ENCODE measurements around the gene LHFPL3. TPM values are rescaled to one million over a fixed set of nuclear protein-coding genes. Genes with fewer than 3 reads are reported as not detected.

LHFPL3 gene
- total RNA-seq, 2 donors from 2014 or later, result not detected

DNA sequence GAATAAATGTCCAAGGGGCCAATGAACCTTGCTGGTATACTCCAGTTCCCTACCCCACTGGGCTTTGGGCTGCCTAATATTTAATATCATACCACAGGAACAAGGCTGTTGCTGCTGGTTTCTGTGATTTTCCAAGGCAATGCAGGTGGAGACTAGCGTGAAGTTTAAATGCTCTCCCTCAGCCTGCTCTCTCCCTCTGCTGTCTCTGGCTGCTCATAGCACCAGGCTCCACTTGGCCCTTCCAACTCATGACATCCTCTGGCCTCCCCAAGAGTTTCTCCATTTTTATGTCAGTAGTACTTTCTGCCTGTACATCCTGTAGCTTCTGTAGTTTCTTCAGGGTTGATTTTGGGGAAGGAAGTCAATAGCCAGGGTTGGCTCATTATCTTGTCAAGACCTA lies 103.5 kb downstream of the LHFPL3 start:
- H3K36me3 Mint-ChIP-seq, result no peaks in the 10 kb centered on the region
- no peak overlapping the region for H3K27ac Mint-ChIP-seq
- DNase-seq (ENCODE audit: low spot score in 2 of 2) (no peak), ATAC-seq (no peak)
- peaks cover 0 to 3% of the 10 kb centered on the region in 2 donors for H3K9me3 Mint-ChIP-seq

DNA sequence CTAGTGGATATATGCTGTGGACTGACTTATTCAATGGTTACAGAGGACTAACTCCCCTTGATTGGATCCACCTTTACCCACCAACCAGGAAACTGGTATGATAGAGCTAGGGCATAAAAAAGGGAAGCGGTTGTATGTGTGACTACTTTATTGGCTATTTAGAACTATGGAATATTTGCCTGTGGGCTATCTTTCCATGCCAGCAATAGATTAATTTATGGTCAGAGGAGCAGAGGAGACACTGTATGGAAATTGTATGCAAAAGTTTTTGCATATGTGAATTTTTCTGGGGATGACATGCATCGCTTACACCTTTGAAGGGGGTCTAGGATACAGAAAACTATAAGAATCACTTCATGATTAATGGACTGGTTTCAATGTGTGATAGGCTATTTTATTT lies 105.7 kb downstream of the LHFPL3 start:
- DNase-seq (ENCODE audit: low spot score in 2 of 2) (no peak), ATAC-seq (no peak)
- H3K9me3 Mint-ChIP-seq, result peaks cover 0 to 3% of the 10 kb centered on the region in 2 donors
- no peaks in the 10 kb centered on the region for H3K36me3 Mint-ChIP-seq
- no peak overlapping the region for H3K27ac Mint-ChIP-seq

DNA sequence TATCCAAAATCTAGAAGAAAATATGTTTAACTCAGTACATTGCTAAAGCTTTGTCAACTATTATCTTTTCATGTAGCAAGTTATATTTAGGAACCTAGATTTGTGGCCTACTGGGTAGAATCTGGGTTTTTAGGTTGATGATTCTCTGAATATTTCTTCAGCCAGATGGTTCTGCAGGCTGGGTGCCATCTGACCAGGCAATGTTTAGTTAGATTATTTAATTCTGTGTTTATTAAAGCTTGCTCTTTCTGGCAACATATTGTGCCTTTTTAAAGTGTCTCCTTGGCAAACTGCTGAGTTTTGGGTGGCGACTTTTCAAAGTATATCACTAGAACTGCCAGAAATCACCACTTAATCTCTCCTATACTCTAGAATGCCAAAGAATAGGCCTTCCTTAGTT lies 114.1 kb downstream of the LHFPL3 start:
- Mint-ChIP-seq H3K9me3 (no peaks in the 10 kb centered on the region), H3K27ac (no peak overlapping the region), H3K36me3 (no peaks in the 10 kb centered on the region)
- no peak for DNase-seq (ENCODE audit: low spot score in 2 of 2)
- no peak for ATAC-seq

DNA sequence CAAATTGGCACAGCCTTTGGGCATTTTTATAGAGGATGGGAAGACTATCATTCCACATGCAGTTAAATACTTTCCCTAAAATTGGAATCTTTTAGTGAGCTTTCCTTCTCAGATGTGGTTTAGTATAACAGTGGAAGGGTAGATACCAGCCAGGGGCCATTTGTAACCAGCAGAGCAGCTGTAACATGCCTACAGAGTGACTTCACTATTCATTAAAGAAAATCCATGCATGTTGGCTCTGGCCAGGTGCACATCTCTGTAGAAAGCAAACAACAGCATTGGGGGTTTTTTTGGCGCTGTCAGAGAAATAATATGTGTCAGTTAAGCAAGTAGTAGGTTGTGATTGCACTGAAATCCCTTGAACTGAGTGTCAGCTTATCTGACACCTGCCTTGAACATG lies 115.6 kb downstream of the LHFPL3 start:
- Mint-ChIP-seq H3K27ac (no peak overlapping the region), H3K36me3 (no peaks in the 10 kb centered on the region), H3K9me3 (no peaks in the 10 kb centered on the region)
- DNase-seq (ENCODE audit: low spot score in 2 of 2) (no peak), ATAC-seq (no peak)

DNA sequence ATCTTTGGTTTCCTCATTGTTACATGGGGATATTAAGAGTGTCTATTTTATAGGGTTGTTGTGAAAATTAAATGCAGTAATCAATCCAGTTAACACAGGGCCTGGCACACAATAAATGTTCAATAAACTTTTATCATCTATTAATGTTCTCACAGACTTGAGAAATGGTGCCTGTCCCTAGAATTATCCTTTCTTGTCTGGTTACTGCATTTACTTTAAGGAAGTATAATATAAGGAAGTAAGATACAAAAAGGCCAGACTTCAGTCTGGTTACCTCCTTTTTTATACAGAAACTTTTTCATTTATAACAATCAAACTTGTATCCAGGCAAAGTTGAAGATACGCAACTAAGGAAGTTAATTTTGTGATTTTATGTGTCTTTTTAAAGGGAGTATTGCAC lies 117.0 kb downstream of the LHFPL3 start:
- no peaks in the 10 kb centered on the region for H3K36me3 Mint-ChIP-seq
- no peaks in the 10 kb centered on the region for H3K9me3 Mint-ChIP-seq
- ATAC-seq, result no peak
- H3K27ac Mint-ChIP-seq, result no peak overlapping the region
- DNase-seq (ENCODE audit: low spot score in 2 of 2), result no peak

DNA sequence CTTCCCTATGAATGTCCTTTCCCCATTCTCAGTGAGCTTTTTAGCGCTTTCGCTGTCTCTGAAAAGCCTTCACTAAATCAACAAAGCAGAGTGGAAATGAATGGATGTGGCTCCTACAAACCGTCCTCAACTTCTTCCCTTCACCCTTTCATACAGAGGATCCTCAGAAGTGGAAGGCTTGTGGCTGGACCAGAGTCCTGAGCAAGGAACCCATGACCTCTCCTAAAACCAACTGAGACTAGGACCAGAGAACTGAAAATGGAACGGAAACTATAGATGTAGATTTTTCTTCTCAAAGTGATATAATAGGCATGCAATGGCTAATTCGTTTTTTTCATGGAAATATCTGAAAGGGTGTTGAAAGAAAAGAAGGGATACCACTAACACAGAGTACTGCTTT lies 122.5 kb downstream of the LHFPL3 start:
- ATAC-seq (no peak), DNase-seq (ENCODE audit: low spot score in 2 of 2) (no peak)
- Mint-ChIP-seq H3K27ac (no peak overlapping the region), H3K9me3 (no peaks in the 10 kb centered on the region), H3K36me3 (no peaks in the 10 kb centered on the region)

DNA sequence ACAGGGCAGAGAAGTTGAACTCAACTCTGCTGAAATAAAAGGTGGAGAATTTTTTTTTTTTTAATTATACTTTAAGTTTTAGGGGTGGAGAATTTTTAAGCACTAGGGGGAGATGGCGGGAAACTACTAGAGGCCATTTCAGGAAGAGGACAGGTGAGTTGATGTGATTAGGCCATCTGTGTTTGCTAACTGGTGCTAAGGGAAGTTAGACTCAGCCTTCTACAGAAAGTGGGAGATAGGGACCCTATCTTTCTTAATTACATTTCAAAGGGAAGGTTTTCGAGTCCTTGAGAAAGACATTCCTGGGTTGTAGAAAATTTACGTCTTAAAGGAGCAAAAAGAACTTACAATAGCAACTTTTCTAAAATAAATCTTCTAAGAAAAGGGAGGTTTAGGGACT lies 124.8 kb downstream of the LHFPL3 start:
- Mint-ChIP-seq H3K27ac (no peak overlapping the region), H3K36me3 (no peaks in the 10 kb centered on the region), H3K9me3 (peaks cover 0 to 4% of the 10 kb centered on the region in 2 donors)
- DNase-seq (ENCODE audit: low spot score in 2 of 2) (no peak), ATAC-seq (no peak)

DNA sequence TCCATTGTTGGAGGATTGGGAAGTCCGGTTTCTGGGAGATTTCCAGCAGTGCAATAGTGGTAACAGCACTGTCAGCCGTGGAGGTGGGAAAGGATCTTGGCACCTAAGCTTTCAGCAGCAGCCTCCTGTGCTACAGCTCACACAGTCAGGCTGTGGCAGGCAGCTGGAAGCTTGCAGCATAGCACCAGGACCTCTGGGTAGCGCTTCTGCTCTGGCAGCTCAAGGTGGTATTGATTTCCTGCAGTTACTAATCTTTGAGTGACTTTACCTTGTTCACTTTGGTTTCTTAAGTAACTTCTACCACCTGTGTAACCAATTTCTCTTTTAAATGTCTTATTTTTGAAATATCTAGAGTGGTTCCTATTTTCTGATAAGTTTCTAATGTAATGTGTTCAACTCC lies 130.5 kb downstream of the LHFPL3 start:
- H3K36me3 Mint-ChIP-seq, result no peaks in the 10 kb centered on the region
- peaks cover 17 to 23% of the 10 kb centered on the region in 2 donors for H3K9me3 Mint-ChIP-seq

DNA sequence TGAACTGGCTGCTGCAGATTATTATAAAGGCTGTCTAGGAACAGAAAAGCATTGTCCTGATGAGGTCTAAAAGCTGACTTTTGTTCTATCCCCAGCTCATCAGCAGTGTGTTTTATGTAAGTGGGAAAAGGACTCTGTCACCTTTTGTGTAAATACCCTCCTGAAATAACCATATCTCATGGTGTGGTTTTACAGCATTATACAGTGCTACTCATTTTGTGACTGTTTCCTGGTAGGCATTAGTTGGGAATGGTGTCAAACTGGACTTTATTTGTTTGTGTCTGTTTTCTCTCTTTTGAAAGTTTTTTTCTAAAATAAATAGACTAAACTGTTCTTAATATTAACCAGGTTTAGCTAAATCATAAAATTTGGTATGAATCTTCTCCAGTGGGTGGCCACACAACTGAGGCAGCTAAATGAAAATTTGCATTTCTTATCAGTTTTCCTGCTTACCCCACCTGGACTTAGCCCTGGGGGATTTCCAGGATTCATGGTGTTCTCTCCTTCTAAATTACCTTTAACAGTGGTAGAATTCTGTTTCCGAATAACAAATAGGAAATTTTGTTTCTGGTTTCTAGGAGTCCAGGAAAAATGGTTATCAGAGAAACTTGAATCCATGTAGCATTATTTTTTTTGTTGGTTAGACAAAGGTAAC lies 140.9 kb downstream of the LHFPL3 start:
- H3K27ac Mint-ChIP-seq, result no peak overlapping the region
- ATAC-seq (no peak), DNase-seq (ENCODE audit: low spot score in 2 of 2) (no peak)
- peaks cover 6% of the 10 kb centered on the region in 2 donors for H3K9me3 Mint-ChIP-seq
- no peaks in the 10 kb centered on the region for H3K36me3 Mint-ChIP-seq

More for the DNA sequence above, 130.5 kb downstream of the LHFPL3 start:
- DNase-seq (ENCODE audit: low spot score in 2 of 2), result no peak
- no peak for ATAC-seq
- H3K27ac Mint-ChIP-seq, result no peak overlapping the region

DNA sequence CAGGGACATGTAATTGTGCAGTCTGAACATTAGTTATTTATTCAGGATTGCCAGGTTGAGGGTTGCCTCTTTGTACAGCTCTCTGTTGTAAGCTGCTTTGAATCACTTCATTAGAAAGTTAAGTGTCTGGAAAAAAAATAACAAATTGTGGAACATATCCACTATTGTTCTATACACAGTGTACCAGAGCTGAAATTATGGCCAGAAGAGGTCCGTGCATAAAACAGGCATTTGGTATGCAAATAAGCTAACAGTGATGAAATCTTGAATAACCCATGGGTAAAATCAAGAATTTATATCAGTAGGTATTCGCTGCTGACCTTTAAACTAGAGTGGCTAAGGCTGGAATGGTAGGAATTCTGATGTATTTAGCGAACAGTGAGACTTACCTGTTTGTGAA lies 152.1 kb downstream of the LHFPL3 start:
- no peaks in the 10 kb centered on the region for H3K36me3 Mint-ChIP-seq
- DNase-seq (ENCODE audit: low spot score in 2 of 2), result no peak
- ATAC-seq, result no peak
- no peaks in the 10 kb centered on the region for H3K9me3 Mint-ChIP-seq
- no peak overlapping the region for H3K27ac Mint-ChIP-seq

DNA sequence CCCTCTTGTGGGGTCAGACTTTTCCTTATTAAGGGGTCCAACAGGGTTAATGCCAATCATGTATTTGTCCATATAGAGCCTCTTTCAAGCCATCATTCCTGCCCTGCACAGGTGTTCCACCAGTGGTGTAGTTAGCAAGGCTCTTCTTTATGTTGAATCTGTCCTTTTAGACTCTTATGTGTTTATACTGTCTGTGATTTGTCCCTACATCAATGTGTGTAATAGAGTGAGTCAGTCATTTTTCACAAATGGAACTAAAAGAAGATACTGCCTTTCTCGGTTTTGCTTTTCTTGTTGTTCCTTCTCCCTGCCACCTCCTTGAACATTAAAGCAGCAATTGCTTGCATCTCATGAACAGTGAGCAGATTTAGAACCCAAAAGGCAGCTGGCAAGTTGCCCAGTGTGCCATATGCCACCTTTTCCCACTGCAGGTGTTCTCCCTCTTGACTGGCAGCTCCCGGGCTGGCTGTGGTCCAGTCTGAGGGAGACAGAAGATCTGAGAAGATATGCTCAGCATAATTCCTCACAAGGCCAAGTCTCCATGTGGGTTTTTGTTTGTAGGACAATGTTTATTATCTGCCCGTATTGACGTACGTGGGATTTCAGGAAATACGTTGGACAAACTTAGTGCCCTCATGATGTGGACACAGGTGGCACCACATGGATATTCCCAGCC lies 154.1 kb downstream of the LHFPL3 start:
- no peak overlapping the region for H3K27ac Mint-ChIP-seq
- DNase-seq (ENCODE audit: low spot score in 2 of 2) (no peak), ATAC-seq (no peak)
- no peaks in the 10 kb centered on the region for H3K9me3 Mint-ChIP-seq
- H3K36me3 Mint-ChIP-seq, result no peaks in the 10 kb centered on the region

DNA sequence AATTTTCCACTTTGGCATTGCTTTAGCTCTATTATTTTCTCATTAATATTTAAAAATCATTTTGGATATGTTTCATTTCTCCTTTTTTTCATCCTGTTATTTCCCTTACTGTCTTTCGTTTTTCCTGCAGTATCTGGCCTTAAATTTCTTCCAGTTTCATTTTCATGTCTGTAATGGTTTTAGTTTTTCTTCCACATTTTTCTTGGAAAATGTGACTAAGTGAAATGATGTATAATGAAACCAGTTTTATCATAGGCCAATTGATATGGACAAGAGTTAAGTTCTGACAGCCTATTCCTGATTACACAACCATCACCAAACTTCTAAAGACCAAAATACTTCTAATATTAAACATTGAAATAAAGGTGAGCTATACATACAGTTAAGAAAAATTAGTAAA lies 158.5 kb downstream of the LHFPL3 start:
- ATAC-seq (no peak), DNase-seq (ENCODE audit: low spot score in 2 of 2) (no peak)
- H3K9me3 Mint-ChIP-seq, result no peaks in the 10 kb centered on the region
- no peak overlapping the region for H3K27ac Mint-ChIP-seq
- no peaks in the 10 kb centered on the region for H3K36me3 Mint-ChIP-seq

DNA sequence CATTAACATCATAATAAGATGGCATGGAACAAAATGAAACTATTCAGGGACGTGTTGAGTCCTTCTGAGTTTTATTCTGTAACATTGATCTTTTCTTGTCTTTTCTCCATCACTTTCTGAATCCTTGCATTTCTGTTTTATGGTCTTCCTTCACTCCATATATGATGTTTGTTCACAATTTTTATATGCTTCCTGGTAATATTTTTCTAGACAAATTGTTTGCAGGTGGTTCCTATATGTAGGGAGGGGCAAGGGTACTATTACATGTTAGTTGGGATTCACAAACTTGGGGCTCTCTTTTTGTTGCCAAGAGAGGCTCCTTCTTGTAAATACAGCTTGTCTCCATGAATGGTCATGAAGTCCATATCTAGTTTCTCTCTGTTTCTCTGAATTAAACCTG lies 159.2 kb downstream of the LHFPL3 start:
- no peak overlapping the region for H3K27ac Mint-ChIP-seq
- H3K9me3 Mint-ChIP-seq, result peaks cover 0 to under 1% of the 10 kb centered on the region in 2 donors
- no peak for DNase-seq (ENCODE audit: low spot score in 2 of 2)
- no peaks in the 10 kb centered on the region for H3K36me3 Mint-ChIP-seq
- ATAC-seq, result no peak

DNA sequence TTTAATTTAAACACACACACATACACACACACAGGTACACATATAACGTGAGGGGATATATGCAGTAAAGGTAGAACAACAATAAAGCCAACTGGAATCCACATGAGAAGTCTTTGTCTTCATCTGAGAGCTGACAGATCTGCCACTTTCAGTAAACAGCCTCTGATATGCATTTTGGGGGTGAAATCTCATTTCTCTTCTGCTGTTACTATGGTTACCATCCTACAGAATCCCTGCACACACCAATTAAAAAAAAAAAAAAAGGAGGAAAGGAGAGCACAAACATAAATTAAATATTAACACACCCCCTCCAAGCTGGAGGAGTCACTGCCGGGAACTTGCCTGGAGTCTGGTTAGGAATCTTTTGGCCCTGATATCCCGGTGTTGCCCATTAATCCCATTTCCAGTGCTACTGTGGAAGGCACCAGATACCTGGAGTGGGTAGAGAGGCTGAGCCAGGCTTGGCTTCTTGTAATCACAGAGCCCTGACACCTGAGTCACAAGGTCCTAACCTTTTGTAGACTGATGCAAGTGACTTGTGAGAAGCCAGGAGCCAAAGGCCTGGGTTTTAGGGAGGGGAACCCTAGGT lies 169.1 kb downstream of the LHFPL3 start:
- DNase-seq (ENCODE audit: low spot score in 2 of 2), result no peak

DNA sequence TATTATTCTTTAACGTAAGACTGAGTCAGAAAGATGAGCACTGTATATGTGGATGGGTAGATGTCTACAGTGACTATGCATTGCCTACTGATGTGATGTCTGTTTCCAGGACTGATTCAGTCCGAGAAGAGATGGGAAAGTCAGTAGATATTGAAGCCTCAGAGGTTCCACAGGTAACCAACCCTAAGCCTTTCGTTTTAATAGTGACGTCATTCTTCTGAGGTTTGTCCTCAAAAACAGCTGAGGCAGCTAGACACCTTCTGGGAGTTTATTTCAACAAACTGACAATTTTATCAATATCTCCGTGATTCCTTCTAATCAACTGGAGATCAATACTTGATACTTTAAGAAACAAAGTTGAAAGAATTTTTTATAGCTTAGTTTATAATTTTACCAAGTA lies 171.6 kb downstream of the LHFPL3 start:
- H3K9me3 Mint-ChIP-seq, result no peaks in the 10 kb centered on the region
- no peak for ATAC-seq
- DNase-seq (ENCODE audit: low spot score in 2 of 2), result no peak
- no peak overlapping the region for H3K27ac Mint-ChIP-seq
- no peaks in the 10 kb centered on the region for H3K36me3 Mint-ChIP-seq

More for the DNA sequence above, 169.1 kb downstream of the LHFPL3 start:
- no peak for ATAC-seq
- no peaks in the 10 kb centered on the region for H3K36me3 Mint-ChIP-seq
- H3K27ac Mint-ChIP-seq, result no peak overlapping the region
- H3K9me3 Mint-ChIP-seq, result peaks cover 0 to 4% of the 10 kb centered on the region in 2 donors

DNA sequence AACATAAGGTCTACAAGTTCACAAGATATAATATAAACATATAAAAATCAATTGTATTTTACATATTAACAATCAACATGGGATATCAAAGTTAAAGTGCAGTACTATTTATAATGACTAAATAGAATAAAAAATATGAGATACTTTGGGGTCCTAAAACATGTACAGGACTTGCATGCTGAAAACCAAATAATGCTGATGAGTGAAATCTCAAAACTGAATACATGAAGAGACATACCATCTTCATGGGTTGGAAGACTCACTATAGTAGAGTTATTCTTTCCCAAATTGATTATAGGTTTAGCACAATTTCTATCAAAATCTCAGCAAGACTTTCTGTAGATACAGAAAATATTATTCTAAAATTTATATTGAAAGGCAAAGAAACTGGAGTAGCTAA lies 181.5 kb downstream of the LHFPL3 start:
- H3K9me3 Mint-ChIP-seq, result peaks cover 0 to 5% of the 10 kb centered on the region in 2 donors
- ATAC-seq (no peak), DNase-seq (ENCODE audit: low spot score in 2 of 2) (no peak)
- no peaks in the 10 kb centered on the region for H3K36me3 Mint-ChIP-seq
- H3K27ac Mint-ChIP-seq, result no peak overlapping the region

DNA sequence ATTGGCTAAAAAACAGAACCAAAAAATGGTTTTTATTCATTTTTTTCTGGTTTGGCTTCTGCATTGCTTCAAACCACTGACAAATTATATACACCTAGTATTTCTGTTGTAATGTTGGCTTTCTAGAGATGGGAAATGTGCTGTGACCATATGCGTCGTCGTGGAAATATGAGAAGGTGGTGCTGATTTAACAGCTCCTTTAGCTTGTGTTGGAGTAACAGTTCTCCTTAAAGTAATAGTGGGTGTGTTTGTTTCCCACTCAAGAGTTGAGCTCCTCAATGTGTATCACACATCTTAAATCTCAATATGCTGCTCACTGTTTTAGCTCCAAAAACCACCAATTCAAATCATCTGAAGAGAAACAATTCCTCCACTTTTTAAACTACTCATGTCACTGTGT lies 196.4 kb downstream of the LHFPL3 start:
- no peak overlapping the region for H3K27ac Mint-ChIP-seq
- peaks cover 0 to 6% of the 10 kb centered on the region in 2 donors for H3K9me3 Mint-ChIP-seq
- DNase-seq (ENCODE audit: low spot score in 2 of 2), result no peak
- H3K36me3 Mint-ChIP-seq, result no peaks in the 10 kb centered on the region
- no peak for ATAC-seq

DNA sequence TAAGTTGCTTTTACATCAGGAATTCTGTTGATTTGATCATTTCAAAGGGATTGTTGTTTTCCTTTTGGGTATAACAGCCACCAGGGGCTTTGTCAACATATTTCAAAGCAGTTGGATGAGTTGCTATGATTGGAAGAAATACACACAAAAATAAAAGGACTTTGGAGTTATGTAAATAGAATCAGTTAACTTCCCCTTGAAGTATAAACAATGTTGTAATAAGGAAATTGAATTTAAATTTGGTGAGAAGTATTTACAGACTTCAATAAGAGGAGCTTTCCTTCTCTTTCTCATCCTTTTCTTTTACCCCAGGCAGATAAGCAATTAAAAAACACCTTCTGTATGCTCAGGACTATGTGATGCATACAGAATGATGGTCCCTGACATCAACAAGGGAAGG lies 199.7 kb downstream of the LHFPL3 start:
- Mint-ChIP-seq H3K27ac (no peak overlapping the region), H3K36me3 (no peaks in the 10 kb centered on the region), H3K9me3 (peaks cover 0 to 6% of the 10 kb centered on the region in 2 donors)
- ATAC-seq (no peak), DNase-seq (ENCODE audit: low spot score in 2 of 2) (no peak)
